GM12872 (cell line): Measurements from ENCODE around the gene PLXNC1.
A peak's percentile ranks its signal among the peaks of the same experiment; 100 is the strongest.

Experiments
- TF ChIP-seq, protein P1 (sequence below): IDR thresholded peaks from 3 replicates; pipeline ENCODE4 v1.5.1; 2011; ENCODE audit warnings: low read depth, mild to moderate bottlenecking, low read length, moderate library complexity; ENCODE audit not compliant: insufficient read depth

Gene PLXNC1

DNA sequence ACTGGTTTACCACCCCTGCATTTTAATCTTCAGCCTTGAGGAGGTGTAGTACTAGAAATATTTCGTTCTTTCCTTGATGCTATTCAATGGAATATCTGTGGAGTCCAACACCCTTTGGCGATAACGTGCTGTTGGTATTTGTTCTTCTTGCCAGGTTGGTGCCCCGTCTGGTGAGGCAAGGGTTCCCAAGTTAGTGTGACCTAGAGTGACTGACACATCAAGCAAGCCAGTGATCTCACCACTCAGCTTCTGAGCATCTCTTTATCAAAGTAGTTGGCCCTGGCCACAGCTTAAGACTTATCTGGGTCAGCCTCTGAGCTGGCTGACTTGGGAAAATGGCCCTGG, 60.2 kb downstream of the PLXNC1 start:
- TF ChIP-seq, protein P1, sequence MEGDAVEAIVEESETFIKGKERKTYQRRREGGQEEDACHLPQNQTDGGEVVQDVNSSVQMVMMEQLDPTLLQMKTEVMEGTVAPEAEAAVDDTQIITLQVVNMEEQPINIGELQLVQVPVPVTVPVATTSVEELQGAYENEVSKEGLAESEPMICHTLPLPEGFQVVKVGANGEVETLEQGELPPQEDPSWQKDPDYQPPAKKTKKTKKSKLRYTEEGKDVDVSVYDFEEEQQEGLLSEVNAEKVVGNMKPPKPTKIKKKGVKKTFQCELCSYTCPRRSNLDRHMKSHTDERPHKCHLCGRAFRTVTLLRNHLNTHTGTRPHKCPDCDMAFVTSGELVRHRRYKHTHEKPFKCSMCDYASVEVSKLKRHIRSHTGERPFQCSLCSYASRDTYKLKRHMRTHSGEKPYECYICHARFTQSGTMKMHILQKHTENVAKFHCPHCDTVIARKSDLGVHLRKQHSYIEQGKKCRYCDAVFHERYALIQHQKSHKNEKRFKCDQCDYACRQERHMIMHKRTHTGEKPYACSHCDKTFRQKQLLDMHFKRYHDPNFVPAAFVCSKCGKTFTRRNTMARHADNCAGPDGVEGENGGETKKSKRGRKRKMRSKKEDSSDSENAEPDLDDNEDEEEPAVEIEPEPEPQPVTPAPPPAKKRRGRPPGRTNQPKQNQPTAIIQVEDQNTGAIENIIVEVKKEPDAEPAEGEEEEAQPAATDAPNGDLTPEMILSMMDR = 0 out of 3 replicates have a peak, but pooled peaks have one; percentile 15

DNA sequence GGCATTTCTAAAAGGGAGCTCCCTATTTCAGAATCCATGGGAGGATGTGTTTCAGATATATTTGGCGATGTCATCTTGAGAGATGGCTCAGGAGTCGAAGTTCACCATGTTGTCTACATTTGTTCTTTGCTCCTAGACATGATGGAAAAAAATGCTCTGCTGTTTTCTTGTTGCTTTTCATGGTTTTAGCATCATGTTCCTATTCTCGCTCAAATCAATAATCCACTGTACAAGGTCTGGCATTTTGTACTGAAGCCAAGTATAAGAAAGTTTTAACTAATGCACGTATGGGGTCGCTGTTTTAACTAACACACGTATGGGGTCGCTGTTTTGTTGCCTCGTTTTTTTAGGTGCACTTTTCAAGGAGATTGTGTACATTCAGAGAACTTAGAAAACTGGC, 60.9 kb downstream of the PLXNC1 start:
- TF ChIP-seq, protein P1 = no peak

DNA sequence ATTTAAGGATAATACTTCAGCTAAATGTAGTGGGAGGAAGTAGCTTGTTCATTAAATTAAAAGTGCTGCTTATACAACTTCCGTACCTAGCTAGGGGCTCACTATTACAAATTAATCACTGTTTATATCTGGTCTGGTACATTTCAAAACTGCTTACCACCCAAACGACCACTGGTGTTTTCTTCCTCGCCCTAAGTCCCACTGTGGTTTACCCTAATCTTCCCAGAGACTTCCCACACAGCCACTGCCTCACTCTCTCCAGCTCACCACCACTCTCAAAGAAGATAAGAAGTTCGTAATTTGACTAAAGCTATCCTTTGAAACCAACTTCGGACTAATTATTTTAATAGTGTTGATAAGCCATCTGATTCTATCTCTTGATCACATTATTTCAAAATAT, 62.6 kb downstream of the PLXNC1 start:
- TF ChIP-seq, protein P1 = no peak

DNA sequence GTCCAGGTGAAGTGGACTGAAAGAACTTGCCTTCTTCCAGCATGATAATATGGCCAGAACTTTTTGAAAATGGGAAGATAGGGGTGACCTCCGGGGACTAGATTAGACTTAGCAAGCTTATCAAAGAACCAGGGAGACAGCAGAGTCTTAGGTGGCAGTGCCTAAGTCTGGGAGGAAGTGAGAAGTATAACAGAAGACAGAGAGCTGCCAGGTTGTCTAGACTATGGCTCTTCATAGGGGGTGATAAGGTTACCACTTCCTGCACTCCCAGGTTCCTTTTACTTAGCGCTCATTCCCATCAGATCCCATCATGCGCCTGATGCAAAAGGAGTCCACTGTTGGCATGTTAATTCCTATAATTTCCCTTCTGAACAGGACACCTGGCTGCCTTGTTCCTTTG, 69.9 kb downstream of the PLXNC1 start:
- TF ChIP-seq, protein P1 = no peak

DNA sequence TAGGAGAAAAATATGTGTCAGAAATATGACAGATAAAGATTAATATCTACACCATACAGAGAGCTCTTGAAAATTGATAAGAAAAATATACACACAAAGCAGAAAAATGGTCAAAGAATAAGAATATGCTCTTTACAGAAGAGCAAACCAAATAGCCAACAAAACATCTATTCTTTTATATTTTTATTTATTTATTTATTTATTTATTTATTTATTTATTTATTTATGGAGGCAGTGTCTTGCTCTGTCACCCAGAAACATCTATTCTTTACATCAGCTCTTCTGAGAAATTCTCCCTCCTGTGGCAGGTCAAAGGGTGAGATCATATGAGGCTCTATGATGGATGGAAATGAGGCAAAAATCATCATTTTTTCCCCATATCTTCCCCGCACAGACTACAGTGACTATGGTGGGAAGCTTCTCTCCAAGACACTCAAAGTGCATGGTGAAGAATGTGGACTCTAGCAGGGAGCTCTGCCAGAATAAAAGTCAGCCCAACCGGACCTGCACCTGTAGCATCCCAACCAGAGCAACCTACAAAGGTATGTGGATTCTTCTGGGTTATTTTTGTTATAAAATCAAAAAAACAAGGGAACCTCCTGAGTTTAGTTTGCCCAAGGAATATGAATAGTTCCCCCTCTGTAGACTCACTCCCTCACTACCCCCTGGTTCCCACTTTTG, 71.4 kb downstream of the PLXNC1 start:
- TF ChIP-seq, protein P1 = no peak

DNA sequence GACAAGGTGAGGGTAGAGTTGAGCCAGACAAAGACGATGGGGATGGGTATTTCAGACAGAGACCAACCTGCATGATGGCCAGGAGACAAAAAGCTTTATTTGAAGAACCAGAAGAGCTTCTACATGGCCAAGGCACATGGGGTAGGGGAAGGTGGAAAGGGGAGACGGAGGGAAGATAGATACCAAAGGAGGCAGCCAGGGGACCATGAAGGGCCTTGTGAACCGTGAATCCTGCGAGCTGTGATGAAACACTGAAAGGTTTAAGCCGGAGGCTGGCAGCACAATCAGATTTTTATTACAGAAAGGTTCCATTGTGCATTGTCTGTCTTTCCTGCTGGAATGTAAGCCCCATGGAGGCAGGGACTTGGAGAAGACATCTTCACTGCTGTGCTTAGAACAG, 72.4 kb downstream of the PLXNC1 start:
- TF ChIP-seq, protein P1 = no peak

DNA sequence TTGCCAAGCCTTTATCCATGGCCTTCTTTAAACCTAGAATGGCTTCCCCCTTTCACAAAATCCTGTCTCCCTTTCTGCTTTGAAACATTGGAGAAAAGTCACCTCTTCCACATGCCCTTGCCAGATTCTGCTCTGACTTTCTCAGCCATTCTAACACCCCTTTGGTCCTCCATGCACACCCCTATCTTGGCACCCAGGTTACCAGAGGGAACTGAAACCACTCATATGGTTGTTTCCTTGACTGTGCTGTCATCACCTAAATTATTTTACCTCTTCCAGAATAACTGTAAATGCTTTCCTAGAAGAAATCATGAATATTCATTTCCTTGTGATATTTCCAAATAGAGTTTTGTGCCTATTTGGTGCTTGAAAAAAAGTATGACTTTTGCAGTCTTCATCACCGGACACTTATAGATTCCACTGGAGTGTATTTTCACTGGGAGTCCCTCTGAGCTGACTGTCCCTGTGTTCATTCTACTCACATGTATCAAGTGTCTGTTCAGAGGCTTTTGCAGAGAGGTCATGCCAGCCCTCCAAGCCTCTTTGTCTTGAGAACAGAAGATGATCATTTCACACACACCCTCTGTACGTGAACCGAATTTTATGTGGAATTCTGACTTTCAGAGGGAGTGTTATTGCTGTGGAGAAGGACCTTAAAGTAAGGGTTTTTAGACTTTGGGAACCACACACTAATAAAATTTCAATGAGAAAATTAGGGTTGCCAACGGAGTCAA, 74.1 kb downstream of the PLXNC1 start:
- TF ChIP-seq, protein P1 = no peak
